CD4-positive, alpha-beta T cell (primary cell): ENCODE results near the gene ANKRD13D. TPM values are rescaled to one million over a fixed set of nuclear protein-coding genes. Genes with fewer than 3 reads are reported as not detected.

ENCODE experiments used
- ATAC-seq: fragments of 200-7000 bp; cut with Tn5 transposase; one replicate; pipeline ENCODE4 v1.10.0; 2022; ENCODE audit warnings: mild to moderate bottlenecking; ENCODE audit not compliant: poor library complexity
- CTCF ChIA-PET: fragments of 350-600 bp; sonication (Branson Sonifier 250); formaldehyde crosslinking; loops from one replicate; lab custom pipeline; 2021; ENCODE audit warnings: antibody characterized with exemption, inconsistent platforms; lab: Charles Lee
- POLR2A ChIA-PET: fragments of 350-600 bp; sonication (Branson Sonifier 250); formaldehyde crosslinking; loops from one replicate; lab custom pipeline; 2021; ENCODE audit warnings: antibody characterized with exemption, inconsistent platforms; lab: Charles Lee
- DNase-seq, 14 experiments: peaks; one replicate each; pipeline ENCODE4 v3.0.0-alpha.2; 2013 to 2020; ENCODE audit warnings: mixed read lengths in 2 of 14
- H3K27ac ChIP-seq, 2 donors: one replicate each; pipeline versions ENCODE4 v1.5.1 to v1.7.0; 2013; ENCODE audit warnings: low read length in 2 of 2, low read depth in 1 of 2, mild to moderate bottlenecking in 1 of 2
- H3K27me3 ChIP-seq, 2 experiments: 1 replicate in 1 of 2; 2 replicates in 1 of 2; pipeline versions ENCODE4 v1.6.1 to v1.7.0; 2013; ENCODE audit warnings: low read length in 2 of 2, control low read depth in 1 of 2, mild to moderate bottlenecking in 1 of 2, moderate library complexity in 1 of 2; ENCODE audit not compliant: insufficient read depth in 2 of 2, control insufficient read depth in 1 of 2
- H3K36me3 ChIP-seq: one replicate; pipeline ENCODE4 v1.6.1; 2013; ENCODE audit warnings: low read length, control low read depth; ENCODE audit not compliant: insufficient read depth
- H3K4me1 ChIP-seq: one replicate; pipeline ENCODE4 v1.6.1; 2013; ENCODE audit warnings: low read length, control low read depth; ENCODE audit not compliant: insufficient read depth
- H3K4me3 ChIP-seq: one replicate; pipeline ENCODE4 v1.5.1; 2013; ENCODE audit warnings: mild to moderate bottlenecking, low read length, moderate library complexity
- H3K9me3 ChIP-seq, 2 experiments: 1 replicate in 1 of 2; 2 replicates in 1 of 2; pipeline versions ENCODE4 v1.6.1 to v1.7.0; 2013; ENCODE audit warnings: low read length in 2 of 2, mild to moderate bottlenecking in 2 of 2, control low read depth in 1 of 2, moderate library complexity in 1 of 2; ENCODE audit not compliant: control insufficient read depth in 1 of 2, insufficient read depth in 1 of 2
- H3K27ac Mint-ChIP-seq: one replicate; pipeline ENCODE4 v1.8.0; 2020; ENCODE audit warnings: mixed read lengths
- H3K27me3 Mint-ChIP-seq: one replicate; pipeline ENCODE4 v1.8.0; 2021; ENCODE audit warnings: mixed read lengths
- H3K36me3 Mint-ChIP-seq: one replicate; pipeline ENCODE4 v1.8.0; 2021; ENCODE audit warnings: low read depth, mixed read lengths
- H3K4me1 Mint-ChIP-seq: one replicate; pipeline ENCODE4 v1.8.0; 2021; ENCODE audit warnings: low read depth, mixed read lengths
- H3K4me3 Mint-ChIP-seq: one replicate; pipeline ENCODE4 v1.8.0; 2020; ENCODE audit warnings: mild to moderate bottlenecking, mixed read lengths
- H3K9me3 Mint-ChIP-seq: one replicate; pipeline ENCODE4 v1.8.0; 2020; ENCODE audit warnings: mixed read lengths
- intact Hi-C, 2 experiments: fragments of 100-400 bp; cut with DNase I in 1 of 2; cut with micrococcal nuclease in 1 of 2; formaldehyde crosslinking; loops; one replicate each; pipeline versions ENCODE4 v1.15.1 to v1.9.0; 2023 to 2025; cut with DNase I, micrococcal nuclease
- total RNA-seq, 174 experiments: library from RNA in 2 of 174; stranded (reverse) in 2 of 174; gene quantifications; one replicate each; pipeline ENCODE4 v1.2.3 and lab custom pipeline; 2021 to 2026
- TF ChIP-seq, protein P1 (sequence below): fragments of 200-600 bp; IDR thresholded peaks from one replicate; pipeline ENCODE4 v1.8.0; 2022; ENCODE audit warnings: antibody characterized with exemption, mild to moderate bottlenecking

ANKRD13D gene
- total RNA-seq, 2 experiments from 2014 or later = 160 to 161 TPM

DNA sequence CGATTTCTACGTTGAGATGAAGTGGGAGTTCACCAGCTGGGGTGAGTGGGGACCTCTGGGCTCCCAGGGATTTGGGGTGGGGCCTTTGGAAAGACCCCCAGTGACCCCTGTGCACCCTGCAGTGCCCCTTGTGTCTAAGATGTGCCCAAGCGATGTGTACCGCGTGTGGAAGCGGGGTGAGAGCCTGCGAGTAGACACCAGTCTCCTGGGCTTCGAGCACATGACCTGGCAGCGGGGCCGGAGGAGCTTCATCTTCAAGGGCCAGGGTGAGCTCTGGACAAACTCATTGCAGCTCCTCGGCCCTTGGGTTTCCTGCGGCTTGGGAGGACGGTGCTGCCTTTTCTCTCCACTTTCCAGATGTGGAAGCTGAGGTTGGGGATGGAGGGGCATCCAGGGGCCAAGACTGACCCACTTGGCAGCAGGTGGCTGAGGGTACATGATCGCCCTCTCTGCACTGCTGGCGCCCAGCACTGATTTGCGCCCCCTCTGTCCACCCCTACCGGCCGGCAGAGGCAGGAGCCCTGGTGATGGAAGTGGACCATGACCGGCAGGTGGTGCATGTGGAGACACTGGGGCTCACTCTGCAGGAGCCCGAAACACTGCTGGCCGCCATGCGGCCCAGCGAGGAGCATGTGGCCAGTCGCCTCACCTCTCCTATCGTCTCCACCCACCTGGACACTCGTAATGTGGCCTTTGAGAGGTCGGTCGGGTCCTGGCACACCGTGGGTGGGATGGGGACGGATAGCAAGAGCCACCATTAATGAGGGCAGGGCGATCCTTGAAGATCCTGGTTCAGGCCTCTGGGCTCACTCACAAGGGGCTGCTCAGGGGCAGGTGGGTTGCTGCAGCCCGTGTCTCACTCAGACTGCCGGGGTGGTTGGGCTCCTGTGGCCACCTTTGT lies 2.6 kb downstream of the ANKRD13D start:
- Mint-ChIP-seq H3K27ac (peak overlapping the region; percentile 88), H3K36me3 (peaks cover 85% of the 10 kb centered on the region), H3K27me3 (no peaks in the 10 kb centered on the region), H3K9me3 (peaks cover 4% of the 10 kb centered on the region), H3K4me3 (peak overlapping the region; percentile 85), H3K4me1 (peaks cover 60% of the 10 kb centered on the region)
- ChIA-PET CTCF (interaction anchor here (0.8 to 3.3 kb wide), 4 partner anchors 26 to 90 kb away, joined by 3 to 27 read pairs (median 6); no protein-coding TSS in a partner anchor), POLR2A (interaction anchor here (0.8 to 5.5 kb wide), 5 partner anchors 12 to 29 kb away, joined by 3 to 61 read pairs (median 4); partner anchors contain the start of gene SSH3)
- Histone ChIP-seq H3K9me3 (peaks cover 10 to 14% of the 10 kb centered on the region in 2 experiments), H3K36me3 (peaks cover 54% of the 10 kb centered on the region), H3K4me1 (peaks cover 61% of the 10 kb centered on the region), H3K4me3 (no peak overlapping the region), H3K27ac (no peak overlapping the region), H3K27me3 (no peaks in the 10 kb centered on the region)
- TF ChIP-seq, protein P1, sequence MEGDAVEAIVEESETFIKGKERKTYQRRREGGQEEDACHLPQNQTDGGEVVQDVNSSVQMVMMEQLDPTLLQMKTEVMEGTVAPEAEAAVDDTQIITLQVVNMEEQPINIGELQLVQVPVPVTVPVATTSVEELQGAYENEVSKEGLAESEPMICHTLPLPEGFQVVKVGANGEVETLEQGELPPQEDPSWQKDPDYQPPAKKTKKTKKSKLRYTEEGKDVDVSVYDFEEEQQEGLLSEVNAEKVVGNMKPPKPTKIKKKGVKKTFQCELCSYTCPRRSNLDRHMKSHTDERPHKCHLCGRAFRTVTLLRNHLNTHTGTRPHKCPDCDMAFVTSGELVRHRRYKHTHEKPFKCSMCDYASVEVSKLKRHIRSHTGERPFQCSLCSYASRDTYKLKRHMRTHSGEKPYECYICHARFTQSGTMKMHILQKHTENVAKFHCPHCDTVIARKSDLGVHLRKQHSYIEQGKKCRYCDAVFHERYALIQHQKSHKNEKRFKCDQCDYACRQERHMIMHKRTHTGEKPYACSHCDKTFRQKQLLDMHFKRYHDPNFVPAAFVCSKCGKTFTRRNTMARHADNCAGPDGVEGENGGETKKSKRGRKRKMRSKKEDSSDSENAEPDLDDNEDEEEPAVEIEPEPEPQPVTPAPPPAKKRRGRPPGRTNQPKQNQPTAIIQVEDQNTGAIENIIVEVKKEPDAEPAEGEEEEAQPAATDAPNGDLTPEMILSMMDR = no peak
- DNase-seq = no peak
- no peak for ATAC-seq
- intact Hi-C loops = loop anchor here in 1 of 2 experiments (10.0 kb wide), 1 partner anchor 47 kb away; no protein-coding TSS in a partner anchor

DNA sequence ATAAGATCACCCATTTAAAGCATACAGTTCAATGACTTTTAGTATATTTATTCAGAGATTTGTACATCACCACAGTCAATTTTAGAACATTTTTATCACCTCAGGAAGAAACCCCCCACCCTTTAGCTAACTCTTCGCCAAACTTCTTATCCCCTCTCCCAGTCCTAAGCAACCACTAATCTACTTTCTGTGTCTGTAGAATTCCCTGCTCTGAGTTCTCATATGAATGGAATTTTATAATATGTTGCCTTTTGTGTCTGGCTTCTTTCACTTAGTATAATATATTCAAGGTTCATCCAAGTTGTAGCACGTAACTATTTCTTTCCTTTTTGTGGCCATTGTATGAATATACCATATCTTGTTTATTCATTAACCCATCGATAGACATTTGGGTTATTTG lies 3.6 kb downstream of the ANKRD13D start:
- peaks cover 52% of the 10 kb centered on the region for H3K4me1 ChIP-seq
- Mint-ChIP-seq H3K4me3 (peak overlapping the region; percentile 85), H3K9me3 (peaks cover 7% of the 10 kb centered on the region), H3K4me1 (peaks cover 55% of the 10 kb centered on the region), H3K36me3 (peaks cover 83% of the 10 kb centered on the region), H3K27me3 (no peaks in the 10 kb centered on the region), H3K27ac (peak overlapping the region; percentile 88)
- TF ChIP-seq, protein P1 = no peak
- ChIA-PET CTCF (interaction anchor here (0.7 to 3.3 kb wide), 6 partner anchors 25 to 109 kb away, joined by 3 to 27 read pairs (median 4); partner anchors contain the start of gene PPP1CA), POLR2A (interaction anchor here (0.6 to 2.9 kb wide), 5 partner anchors 11 to 81 kb away, joined by 3 to 12 read pairs (median 6); partner anchors contain the start of gene SSH3)
- H3K27me3 ChIP-seq = no peaks in the 10 kb centered on the region
- no peak overlapping the region for H3K4me3 ChIP-seq
- H3K27ac ChIP-seq = no peak overlapping the region
- DNase-seq (no peak), ATAC-seq (no peak)
- intact Hi-C loops = loop anchor here in 1 of 2 experiments (10.0 kb wide), 1 partner anchor 48 kb away; no protein-coding TSS in a partner anchor
- H3K9me3 ChIP-seq = peaks cover 10 to 14% of the 10 kb centered on the region in 2 experiments
- H3K36me3 ChIP-seq = peaks cover 53% of the 10 kb centered on the region

DNA sequence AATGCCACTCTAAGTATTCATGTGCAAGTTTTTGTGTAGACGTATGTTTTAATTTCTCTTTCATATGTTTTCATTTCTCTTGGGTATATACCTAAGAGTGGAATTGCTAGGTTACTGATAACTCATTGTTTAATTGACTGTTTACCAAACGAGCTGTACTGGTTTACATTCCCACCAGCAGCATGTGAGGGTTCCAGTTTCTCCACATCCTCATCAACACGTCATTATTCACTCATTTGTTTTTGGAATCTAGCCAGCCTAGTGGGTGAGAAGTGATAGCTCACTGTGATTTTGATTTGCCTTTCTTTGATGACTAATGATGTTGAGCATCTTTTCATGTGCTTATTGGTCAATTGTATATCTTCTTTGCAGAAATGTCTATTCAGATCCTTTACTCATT lies 4.0 kb downstream of the ANKRD13D start:
- Histone ChIP-seq H3K4me1 (peaks cover 48% of the 10 kb centered on the region), H3K9me3 (peaks cover 10 to 14% of the 10 kb centered on the region in 2 experiments), H3K36me3 (peaks cover 57% of the 10 kb centered on the region), H3K4me3 (no peak overlapping the region), H3K27me3 (no peaks in the 10 kb centered on the region), H3K27ac (no peak overlapping the region)
- Mint-ChIP-seq H3K4me3 (peak overlapping the region; percentile 85), H3K36me3 (peaks cover 83% of the 10 kb centered on the region), H3K27ac (peak overlapping the region; percentile 88), H3K9me3 (peaks cover 7% of the 10 kb centered on the region), H3K4me1 (peaks cover 52% of the 10 kb centered on the region), H3K27me3 (no peaks in the 10 kb centered on the region)
- intact Hi-C loops = loop anchor here in 1 of 2 experiments (10.0 kb wide), 1 partner anchor 48 kb away; no protein-coding TSS in a partner anchor
- TF ChIP-seq, protein P1 = no peak
- peak; percentile 12 for ATAC-seq
- ChIA-PET POLR2A (interaction anchor here (0.6 to 2.9 kb wide), 7 partner anchors 10 to 96 kb away, joined by 3 to 12 read pairs (median 6); partner anchors contain the start of gene SSH3), CTCF (interaction anchor here (0.7 to 3.3 kb wide), 5 partner anchors 24 to 108 kb away, joined by 3 to 27 read pairs (median 6); partner anchors contain the start of gene PPP1CA)
- DNase-seq = peak in 4 of 14 experiments; percentile 27 to 75 (median 72)
